ENCODE data around the gene PCP2. TPM values are rescaled to one million over a fixed set of nuclear protein-coding genes. Genes with fewer than 3 reads are reported as not detected.

The PCP2 gene
- total and polyA plus RNA-seq, 2 donors (not counting 1 experiment from before 2014, with no cell fraction given) = not detected

GRCh38 chr19:7622933-7623685 lies 10.4 kb downstream of the PCP2 start:
- Histone ChIP-seq H3K4me3 (replicated peaks in 1 of 4; ENCODE audit: control extremely low read depth in 1 of 4, insufficient read depth in 1 of 4, low read depth in 3 of 4, low read length in 4 of 4) (no peak overlapping the region), H3K9me3 (ENCODE audit: control insufficient read depth, insufficient read depth, low read depth, low read length) (no peaks in the 10 kb centered on the region), H3K27ac (ENCODE audit: insufficient read depth, low read length) (no peak overlapping the region), H4K20me1 (ENCODE audit: control insufficient read depth, extremely low read depth, insufficient read depth, low read length) (no peaks in the 10 kb centered on the region), H3K4me1 (ENCODE audit: control insufficient read depth, extremely low read depth, insufficient read depth, low read length) (no peaks in the 10 kb centered on the region), H3K36me3 (ENCODE audit: control insufficient read depth, insufficient read depth, low read length) (peaks cover 30% of the 10 kb centered on the region), H3K79me2 (ENCODE audit: control insufficient read depth, insufficient read depth, low read length) (peaks cover 20% of the 10 kb centered on the region), H3K27me3 (ENCODE audit: control insufficient read depth, insufficient read depth, low read length) (no peaks in the 10 kb centered on the region), H2AFZ (ENCODE audit: low read length) (no peak overlapping the region), H3K4me2 (ENCODE audit: extremely low read depth, insufficient read depth, low read length) (no peak overlapping the region), H3K9ac (ENCODE audit: insufficient read depth, low read length) (no peak overlapping the region)
- no peak for DNase-seq (ENCODE audit: low read depth in 2 of 2)
- no peak for TF ChIP-seq EZH2 (IDR thresholded peaks at IDR 0.05; ENCODE audit: low read length, missing control alignments)
- TF ChIP-seq, protein P1, sequence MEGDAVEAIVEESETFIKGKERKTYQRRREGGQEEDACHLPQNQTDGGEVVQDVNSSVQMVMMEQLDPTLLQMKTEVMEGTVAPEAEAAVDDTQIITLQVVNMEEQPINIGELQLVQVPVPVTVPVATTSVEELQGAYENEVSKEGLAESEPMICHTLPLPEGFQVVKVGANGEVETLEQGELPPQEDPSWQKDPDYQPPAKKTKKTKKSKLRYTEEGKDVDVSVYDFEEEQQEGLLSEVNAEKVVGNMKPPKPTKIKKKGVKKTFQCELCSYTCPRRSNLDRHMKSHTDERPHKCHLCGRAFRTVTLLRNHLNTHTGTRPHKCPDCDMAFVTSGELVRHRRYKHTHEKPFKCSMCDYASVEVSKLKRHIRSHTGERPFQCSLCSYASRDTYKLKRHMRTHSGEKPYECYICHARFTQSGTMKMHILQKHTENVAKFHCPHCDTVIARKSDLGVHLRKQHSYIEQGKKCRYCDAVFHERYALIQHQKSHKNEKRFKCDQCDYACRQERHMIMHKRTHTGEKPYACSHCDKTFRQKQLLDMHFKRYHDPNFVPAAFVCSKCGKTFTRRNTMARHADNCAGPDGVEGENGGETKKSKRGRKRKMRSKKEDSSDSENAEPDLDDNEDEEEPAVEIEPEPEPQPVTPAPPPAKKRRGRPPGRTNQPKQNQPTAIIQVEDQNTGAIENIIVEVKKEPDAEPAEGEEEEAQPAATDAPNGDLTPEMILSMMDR (conservative IDR thresholded peaks at IDR 0.05 in 1 of 2, IDR thresholded peaks at IDR 0.05 in 1 of 2; ENCODE audit: low read depth in 1 of 2, low read length in 2 of 2) = no peak

DNA sequence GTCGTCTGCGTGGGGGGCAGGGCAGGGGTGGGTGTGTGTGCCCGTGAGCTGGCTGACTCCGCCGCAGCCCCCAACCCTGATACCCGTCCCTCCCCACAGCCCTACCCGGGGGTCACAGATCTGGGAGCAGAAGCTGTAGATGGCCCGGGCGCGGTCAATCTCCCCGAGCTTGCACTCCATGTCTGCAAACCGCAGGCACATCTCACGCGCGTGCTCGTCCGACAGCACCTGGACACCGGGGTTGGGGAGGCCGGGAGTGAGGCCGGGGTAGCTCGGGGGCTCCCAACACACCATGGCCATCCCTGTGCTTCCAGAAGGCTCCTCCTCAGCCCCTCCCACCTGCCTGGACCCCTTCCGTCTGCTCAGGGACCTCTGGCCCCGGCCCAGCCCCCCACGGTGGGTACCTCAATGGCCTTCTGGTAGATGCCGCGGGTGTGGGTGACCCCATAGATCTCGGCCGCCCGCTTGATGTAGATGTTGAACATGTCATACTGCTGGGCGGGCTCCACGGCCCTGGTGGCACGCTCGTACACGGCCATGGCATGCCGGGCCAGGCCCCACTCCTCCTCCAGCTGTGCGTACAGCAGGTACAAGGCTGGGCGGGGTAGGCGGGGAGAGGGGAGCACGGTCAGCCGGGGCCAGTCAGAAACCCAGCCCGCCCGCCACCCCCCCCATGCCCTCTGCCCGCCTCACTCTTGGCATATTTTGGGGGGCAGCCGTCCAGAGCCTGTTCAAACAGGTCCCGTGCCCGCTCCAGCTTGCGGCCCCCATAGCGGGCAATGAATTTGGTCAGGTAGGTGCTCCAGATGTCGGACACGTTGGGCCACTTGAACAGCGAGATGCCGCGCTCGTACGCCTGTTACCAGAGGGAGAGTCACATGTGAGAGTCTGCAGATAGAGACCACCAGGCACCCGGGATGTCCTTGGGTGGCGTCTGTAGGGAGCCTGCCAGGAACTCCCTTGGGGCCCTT lies 12.8 kb downstream of the PCP2 start:
- Histone ChIP-seq H3K27me3 (ENCODE audit: control insufficient read depth, insufficient read depth, low read length) (no peaks in the 10 kb centered on the region), H3K9me3 (ENCODE audit: control insufficient read depth, insufficient read depth, low read depth, low read length) (no peaks in the 10 kb centered on the region), H3K79me2 (ENCODE audit: control insufficient read depth, insufficient read depth, low read length) (no peaks in the 10 kb centered on the region), H3K27ac (ENCODE audit: insufficient read depth, low read length) (no peak overlapping the region), H3K4me2 (ENCODE audit: extremely low read depth, insufficient read depth, low read length) (no peak overlapping the region), H3K4me3 (replicated peaks in 1 of 4; ENCODE audit: control extremely low read depth in 1 of 4, insufficient read depth in 1 of 4, low read depth in 3 of 4, low read length in 4 of 4) (no peak overlapping the region), H4K20me1 (ENCODE audit: control insufficient read depth, extremely low read depth, insufficient read depth, low read length) (no peaks in the 10 kb centered on the region), H3K36me3 (ENCODE audit: control insufficient read depth, insufficient read depth, low read length) (peaks cover 25% of the 10 kb centered on the region), H3K9ac (ENCODE audit: insufficient read depth, low read length) (no peak overlapping the region), H2AFZ (ENCODE audit: low read length) (no peak overlapping the region), H3K4me1 (ENCODE audit: control insufficient read depth, extremely low read depth, insufficient read depth, low read length) (no peaks in the 10 kb centered on the region)
- no peak for DNase-seq (ENCODE audit: low read depth in 2 of 2)
- TF ChIP-seq, protein P1 (conservative IDR thresholded peaks at IDR 0.05 in 1 of 2, IDR thresholded peaks at IDR 0.05 in 1 of 2; ENCODE audit: low read depth in 1 of 2, low read length in 2 of 2) = no peak
- TF ChIP-seq EZH2 (IDR thresholded peaks at IDR 0.05; ENCODE audit: low read length, missing control alignments) = no peak

All from fibroblast of lung (primary cell).